Psoas muscle (tissue), 8 donors: ENCODE results near the gene DRD4. TPM values are rescaled to one million over a fixed set of nuclear protein-coding genes. Genes with fewer than 3 reads are reported as not detected.
A peak's percentile ranks its signal among the peaks of the same experiment; 100 is the strongest.

ENCODE experiments used
- ATAC-seq, 4 donors: fragments of 200-7000 bp; cut with Tn5 transposase; one replicate each; pipeline ENCODE4 v1.9.1; 2020; ENCODE audit warnings: moderate library complexity in 3 of 4, mild to moderate bottlenecking in 2 of 4
- DNase-seq, 2 donors: peaks; one replicate each; pipeline ENCODE4 v3.0.0-alpha.2; 2020
- H3K27ac ChIP-seq: fragments of 200-600 bp; one replicate; pipeline ENCODE4 v1.8.0; 2022
- H3K27me3 ChIP-seq, 3 donors: fragments of 200-600 bp in 1 of 3; one replicate each; pipeline versions ENCODE4 v1.6.1 to v1.8.0; 2013 to 2022; ENCODE audit warnings: low read length in 2 of 3, mild to moderate bottlenecking in 2 of 3, moderate library complexity in 1 of 3; ENCODE audit not compliant: insufficient read depth in 3 of 3
- H3K36me3 ChIP-seq, 2 donors: fragments of 200-600 bp in 1 of 2; one replicate each; pipeline versions ENCODE4 v1.6.1 to v1.8.0; 2013 to 2022; ENCODE audit warnings: low read depth in 1 of 2, mild to moderate bottlenecking in 1 of 2, moderate library complexity in 1 of 2; ENCODE audit not compliant: insufficient read depth in 1 of 2
- H3K4me1 ChIP-seq: fragments of 200-600 bp; one replicate; pipeline ENCODE4 v1.8.0; 2022
- H3K4me3 ChIP-seq: fragments of 200-600 bp; one replicate; pipeline ENCODE4 v1.8.0; 2022; ENCODE audit warnings: mild to moderate bottlenecking
- H3K9me3 ChIP-seq: fragments of 200-600 bp; one replicate; pipeline ENCODE4 v1.8.0; 2022
- WGBS, 3 donors: extraction: QIAGEN DNeasy Blood & Tissue Kit; methylation state at CpG; one replicate each; pipeline versions ENCODE4 v1.1.6 to v1.1.7; 2013; 5-methylcytosine and 5-hydroxymethylcytosine counted together
- intact Hi-C, 2 donors: fragments of 100-400 bp; cut with DNase I; formaldehyde crosslinking; loops; one replicate each; pipeline versions ENCODE4 v1.11.0 to v1.14.2; 2022
- polyA plus RNA-seq, 3 donors: library from polyadenylated mRNA; stranded (reverse); fragments of 200-250 nt; gene quantifications; one replicate each; pipeline ENCODE4 v1.2.3, GENCODE V29; 2013
- total RNA-seq, 4 donors: library from RNA; stranded (reverse); fragmentation: NEBNext Ultra II Directional in 2 of 4; extraction: Animal tissue kit (Norgen Biotek cat#: 25700) in 2 of 4; gene quantifications; one replicate each; pipeline versions ENCODE4 v1.2.1 to v1.2.4, GENCODE V29; 2021 to 2023
- TF ChIP-seq, protein P1 (sequence below): fragments of 200-600 bp; IDR thresholded peaks from one replicate; pipeline ENCODE4 v1.8.0; 2022; ENCODE audit warnings: antibody characterized with exemption
- donor health status: healthy with polysubstance abuse.
- donor health status: DM: no; HTN: no; CAD: no; lungs with moderate emphysema.
- donor health status: Bipolar disorder and iron deficiency.
- donor health status: healthy.
- donor health status: DM: yes; HTN: yes; CAD: no.
- donor health status: DM: no; HTN: no; CAD: no.
- donor health status: DM: no; HTN: no; CAD: no.
- donor health status: DM: yes; HTN: yes; CAD: no.

Gene DRD4
- total and polyA plus RNA-seq, 7 donors: 0.14 to 1.2 (median 0.55) TPM; not detected in 2

DNA sequence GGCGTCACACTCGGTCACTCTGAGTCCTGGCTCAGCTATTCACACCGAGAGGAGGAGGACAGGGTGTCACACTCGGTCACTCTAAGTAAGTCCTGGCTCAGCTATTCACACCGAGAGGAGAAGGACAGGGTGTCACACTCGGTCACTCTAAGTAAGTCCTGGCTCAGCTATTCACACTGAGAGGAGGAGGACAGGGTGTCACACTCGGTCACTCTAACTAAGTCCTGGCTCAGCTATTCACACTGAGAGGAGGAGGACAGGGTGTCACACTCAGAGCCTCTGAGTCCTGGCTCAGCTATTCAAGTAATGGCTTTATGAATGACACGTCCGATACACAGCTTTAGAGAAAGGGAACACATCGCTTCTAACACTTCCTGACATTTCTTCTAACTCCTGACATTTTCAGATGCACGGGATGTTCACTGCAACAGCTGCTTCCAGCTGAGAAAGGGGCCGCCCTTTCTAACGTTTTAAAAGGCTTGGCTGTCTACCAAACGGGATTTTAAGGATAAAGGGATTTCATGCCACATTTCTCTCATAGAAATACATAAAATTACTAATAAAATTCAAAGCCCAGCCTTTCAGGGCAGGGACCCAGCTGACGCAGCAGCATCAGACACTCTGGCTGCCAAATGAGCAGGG is 28.1 kb downstream of the DRD4 start:
- Histone ChIP-seq H3K27me3 (no peaks in the 10 kb centered on the region), H3K27ac (peak overlapping the region; percentile 58), H3K4me1 (peaks cover 4% of the 10 kb centered on the region), H3K9me3 (no peaks in the 10 kb centered on the region), H3K36me3 (peaks cover 3 to 21% of the 10 kb centered on the region in 2 donors), H3K4me3 (peak overlapping the region; percentile 25)
- intact Hi-C loops: no loop called here
- 39 to 75% (median 45%) methylated on average over 14 to 15 of the region's 15 CpGs for WGBS, 3 donors
- DNase-seq (no peak), ATAC-seq (peak in 3 of 4 donors; percentile 33 to 67 (median 65))
- TF ChIP-seq, protein P1, sequence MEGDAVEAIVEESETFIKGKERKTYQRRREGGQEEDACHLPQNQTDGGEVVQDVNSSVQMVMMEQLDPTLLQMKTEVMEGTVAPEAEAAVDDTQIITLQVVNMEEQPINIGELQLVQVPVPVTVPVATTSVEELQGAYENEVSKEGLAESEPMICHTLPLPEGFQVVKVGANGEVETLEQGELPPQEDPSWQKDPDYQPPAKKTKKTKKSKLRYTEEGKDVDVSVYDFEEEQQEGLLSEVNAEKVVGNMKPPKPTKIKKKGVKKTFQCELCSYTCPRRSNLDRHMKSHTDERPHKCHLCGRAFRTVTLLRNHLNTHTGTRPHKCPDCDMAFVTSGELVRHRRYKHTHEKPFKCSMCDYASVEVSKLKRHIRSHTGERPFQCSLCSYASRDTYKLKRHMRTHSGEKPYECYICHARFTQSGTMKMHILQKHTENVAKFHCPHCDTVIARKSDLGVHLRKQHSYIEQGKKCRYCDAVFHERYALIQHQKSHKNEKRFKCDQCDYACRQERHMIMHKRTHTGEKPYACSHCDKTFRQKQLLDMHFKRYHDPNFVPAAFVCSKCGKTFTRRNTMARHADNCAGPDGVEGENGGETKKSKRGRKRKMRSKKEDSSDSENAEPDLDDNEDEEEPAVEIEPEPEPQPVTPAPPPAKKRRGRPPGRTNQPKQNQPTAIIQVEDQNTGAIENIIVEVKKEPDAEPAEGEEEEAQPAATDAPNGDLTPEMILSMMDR: no peak

DNA sequence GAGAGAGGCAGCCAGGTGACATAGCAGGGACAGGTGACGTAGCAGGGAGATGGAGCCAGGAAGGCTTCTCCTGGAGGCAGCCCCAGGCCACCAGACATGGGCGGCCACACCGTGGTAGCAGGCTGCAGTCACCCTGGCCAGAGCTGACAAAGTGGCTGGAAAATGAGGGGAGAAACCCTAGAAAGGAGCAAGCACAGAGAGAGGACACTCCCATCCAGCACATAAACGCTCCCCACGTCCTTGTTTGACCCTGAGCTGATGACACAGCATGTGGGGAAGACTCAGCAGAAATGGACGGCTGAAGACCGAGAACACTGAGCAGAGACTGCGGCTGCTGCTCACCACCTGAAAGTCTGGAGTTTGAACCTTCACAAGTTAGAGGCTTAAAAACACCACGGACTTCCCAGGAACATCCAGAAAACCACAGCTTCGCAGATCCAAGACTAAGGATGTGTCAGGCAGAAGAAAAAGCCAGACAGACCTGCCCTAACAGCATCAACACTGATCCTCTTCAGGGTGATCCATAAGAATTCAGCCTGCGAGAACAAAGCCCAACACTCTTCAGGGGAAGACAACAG is 28.7 kb downstream of the DRD4 start:
- DNase-seq (peak in 1 of 2 donors; percentile 44), ATAC-seq (peak; percentile 70 to 85 (median 80))
- TF ChIP-seq, protein P1: no peak
- H3K36me3 ChIP-seq: peaks cover 0 to 26% of the 10 kb centered on the region in 2 donors
- H3K4me3 ChIP-seq: peak overlapping the region; percentile 25
- intact Hi-C loops: no loop called here
- 30 to 58% (median 39%) methylated on average over 11 of the region's 11 CpGs for WGBS, 3 donors
- H3K4me1 ChIP-seq: peaks cover 4% of the 10 kb centered on the region
- H3K27ac ChIP-seq: peak overlapping the region; percentile 58
- H3K27me3 ChIP-seq: no peaks in the 10 kb centered on the region
- H3K9me3 ChIP-seq: no peaks in the 10 kb centered on the region

DNA sequence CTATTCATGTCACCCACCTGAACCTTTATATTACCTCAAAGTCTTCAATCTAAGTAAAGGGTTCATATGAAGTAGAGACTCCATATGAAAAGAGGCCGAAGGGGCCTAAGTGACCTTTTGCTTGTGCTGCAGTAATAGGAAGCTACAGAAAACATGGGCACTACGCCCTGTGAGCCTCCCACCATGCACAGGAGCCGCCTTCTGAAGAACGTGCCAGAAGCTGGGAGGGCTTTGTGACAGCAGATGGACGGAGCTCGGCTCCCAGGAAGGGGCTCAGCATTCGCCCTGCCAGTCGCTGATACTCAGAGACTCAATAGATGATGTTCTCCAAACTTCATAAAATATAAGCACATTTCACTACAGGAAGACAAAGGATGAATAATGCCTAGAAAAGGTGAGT is 36.8 kb downstream of the DRD4 start:
- Histone ChIP-seq H3K27me3 (no peaks in the 10 kb centered on the region), H3K36me3 (peaks cover 3 to 72% of the 10 kb centered on the region in 2 donors), H3K9me3 (no peaks in the 10 kb centered on the region), H3K4me1 (no peaks in the 10 kb centered on the region), H3K27ac (no peak overlapping the region), H3K4me3 (no peak overlapping the region)
- TF ChIP-seq, protein P1: no peak
- ATAC-seq (no peak), DNase-seq (no peak)
- intact Hi-C loops: no loop called here
- WGBS, 3 donors: 91 to 92% (median 92%) methylated on average over 8 of the region's 8 CpGs

DNA sequence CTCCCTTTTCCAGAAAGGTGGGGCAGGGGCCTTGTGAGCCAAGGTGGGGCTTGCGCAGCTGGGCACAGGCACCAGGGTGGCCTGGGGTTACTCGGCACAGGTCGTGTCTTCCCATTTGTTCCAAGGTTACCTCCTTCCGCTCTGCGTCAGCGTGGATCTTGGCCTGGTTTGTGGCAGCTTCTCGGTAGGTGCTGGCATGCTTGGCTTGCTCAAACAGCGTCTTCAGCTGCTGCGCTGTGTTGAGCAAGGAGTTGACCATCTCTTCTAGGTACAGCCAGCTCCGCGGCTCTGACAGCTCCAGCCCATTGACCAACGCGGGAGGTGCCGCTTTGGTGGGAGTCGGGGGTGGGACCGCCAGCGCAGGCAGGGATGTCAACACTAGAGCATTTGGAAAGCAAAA is 37.3 kb downstream of the DRD4 start:
- Histone ChIP-seq H3K4me1 (no peaks in the 10 kb centered on the region), H3K4me3 (no peak overlapping the region), H3K27ac (no peak overlapping the region), H3K27me3 (no peaks in the 10 kb centered on the region), H3K36me3 (peaks cover 3 to 78% of the 10 kb centered on the region in 2 donors), H3K9me3 (no peaks in the 10 kb centered on the region)
- ATAC-seq (no peak), DNase-seq (no peak)
- 88 to 91% (median 90%) methylated on average over 17 of the region's 17 CpGs for WGBS, 3 donors
- intact Hi-C loops: no loop called here
- TF ChIP-seq, protein P1: no peak
